H54 (cell line): ENCODE results near the gene ELOF1.
A peak's percentile ranks its signal among the peaks of the same experiment; 100 is the strongest.

ENCODE experiments used
- DNase-seq: peaks from one replicate; pipeline ENCODE4 v3.0.0; 2011; ENCODE audit warnings: low spot score, mixed read lengths; ENCODE audit not compliant: insufficient read length
- FAIRE-seq: peaks from 3 replicates; lab custom pipeline; 2011; peaks lifted over from hg19 to GRCh38; lab: Jason Lieb, UNC
- POLR2A ChIP-seq: IDR thresholded peaks from 2 replicates; pipeline ENCODE4 v1.6.1; 2011; ENCODE audit warnings: low read depth, mild to moderate bottlenecking, low read length

The ELOF1 gene

DNA sequence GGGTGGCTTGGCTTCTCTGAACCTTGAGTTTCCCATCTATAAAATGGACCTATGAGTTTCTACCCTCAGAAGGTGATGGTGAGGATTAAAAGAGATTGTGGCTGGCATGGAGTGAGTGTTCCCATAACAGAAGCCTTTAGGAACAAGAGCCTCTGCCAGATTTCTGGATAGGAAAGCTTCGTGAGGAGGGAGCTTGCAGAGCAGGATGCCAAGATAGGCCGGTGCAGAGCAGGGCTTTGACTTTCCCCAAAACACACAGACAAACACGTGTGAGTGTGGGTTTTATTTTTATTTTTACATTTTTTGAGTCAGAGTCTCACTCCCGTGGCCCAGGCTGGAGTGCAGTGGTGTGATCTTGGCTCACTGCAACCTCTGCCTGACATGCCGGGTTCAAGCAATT, 24.1 kb downstream of the ELOF1 start:
- no peak for FAIRE-seq
- no peak for DNase-seq
- no peak for TF ChIP-seq POLR2A

- FAIRE-seq, result no peak
- DNase-seq, result no peak
- TF ChIP-seq POLR2A, result no peak
Observed at GRCh38 chr19:11534538-11534937, 24.5 kb downstream of the ELOF1 start.

- peak; percentile 52 for FAIRE-seq
- TF ChIP-seq POLR2A, result no peak
- peak; percentile 71 for DNase-seq
Observed at GRCh38 chr19:11530432-11530831, 28.6 kb downstream of the ELOF1 start.

- no peak; the same call in 1 of the 2 replicates for TF ChIP-seq POLR2A
- FAIRE-seq (peak; percentile 80), DNase-seq (peak; percentile 85)
Observed at GRCh38 chr19:11528551-11529341, 30.3 kb downstream of the ELOF1 start, which contains the start of gene ECSIT. Gene ECSIT, minus strand, starts transcription at chr19:11529134. Its CDS starts 9,964 bp downstream, at chr19:11519170.

DNA sequence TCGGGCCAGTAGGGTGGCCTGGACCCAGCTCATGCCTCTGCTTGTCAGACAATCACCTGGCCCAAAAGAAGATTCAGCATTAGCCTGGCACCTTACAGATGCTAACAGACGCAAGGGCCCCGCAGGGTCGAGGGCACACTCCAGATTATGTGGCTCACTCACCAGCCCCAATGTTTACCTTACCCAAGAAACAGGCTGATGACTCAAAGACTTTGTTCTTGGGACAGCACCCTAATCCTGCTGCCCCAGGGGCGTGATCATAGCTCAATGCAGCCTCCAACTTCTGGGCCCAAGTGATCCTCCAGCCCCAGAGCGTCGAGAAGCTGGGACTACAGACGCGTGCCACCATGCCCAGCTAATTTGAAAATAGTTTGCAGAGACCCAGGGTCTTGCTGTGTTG, 39.9 kb downstream of the ELOF1 start:
- FAIRE-seq (no peak), DNase-seq (no peak)
- no peak for TF ChIP-seq POLR2A

DNA sequence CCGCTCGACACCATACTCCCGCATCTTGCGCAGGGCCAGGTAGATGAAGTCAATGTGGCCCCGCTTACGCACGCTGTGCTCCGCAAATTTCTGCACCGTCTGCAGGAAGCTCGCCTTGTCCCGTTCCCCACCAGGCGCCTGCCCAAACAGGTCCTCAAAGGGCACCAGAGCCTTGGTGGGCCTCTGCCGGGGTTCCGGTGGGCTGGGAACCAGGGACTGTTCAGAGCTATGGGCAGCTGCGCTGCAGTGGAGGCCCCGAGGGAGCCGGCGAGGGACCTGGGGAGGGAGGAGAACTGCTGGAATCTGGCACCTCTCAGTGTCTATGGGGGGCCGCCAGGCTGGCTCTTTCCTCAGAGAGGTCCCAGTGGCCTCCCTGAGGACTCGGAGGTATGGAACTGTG, 45.1 kb downstream of the ELOF1 start:
- no peak for TF ChIP-seq POLR2A
- DNase-seq (no peak), FAIRE-seq (no peak)

GRCh38 chr19:11510444-11510843, 48.6 kb downstream of the ELOF1 start:
- no peak for TF ChIP-seq POLR2A
- FAIRE-seq, result no peak
- no peak for DNase-seq

- TF ChIP-seq POLR2A, result no peak
- FAIRE-seq (no peak), DNase-seq (no peak)
Observed at GRCh38 chr19:11507370-11508078, 51.5 kb downstream of the ELOF1 start.

DNA sequence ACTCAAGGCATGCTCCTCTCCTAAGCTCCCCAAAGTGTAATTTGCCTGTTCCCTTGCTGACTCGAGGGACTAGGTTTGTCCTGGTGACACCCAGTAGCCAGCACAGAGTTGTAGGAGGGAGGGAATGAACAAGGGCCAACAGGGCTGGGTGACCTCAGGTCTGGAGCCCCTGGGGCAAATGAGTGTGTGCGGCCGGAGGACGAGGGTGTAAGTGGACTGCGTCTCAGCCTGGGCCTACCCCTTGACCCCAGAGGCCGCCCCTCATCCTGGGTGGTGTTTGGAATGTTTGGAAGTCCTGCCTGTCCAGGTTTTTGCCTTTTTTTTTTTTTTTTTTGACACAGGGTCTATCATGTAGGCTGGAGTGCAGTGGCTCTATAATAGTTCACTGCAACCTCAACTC, 52.1 kb downstream of the ELOF1 start:
- DNase-seq, result no peak
- no peak for FAIRE-seq
- TF ChIP-seq POLR2A, result no peak

DNA sequence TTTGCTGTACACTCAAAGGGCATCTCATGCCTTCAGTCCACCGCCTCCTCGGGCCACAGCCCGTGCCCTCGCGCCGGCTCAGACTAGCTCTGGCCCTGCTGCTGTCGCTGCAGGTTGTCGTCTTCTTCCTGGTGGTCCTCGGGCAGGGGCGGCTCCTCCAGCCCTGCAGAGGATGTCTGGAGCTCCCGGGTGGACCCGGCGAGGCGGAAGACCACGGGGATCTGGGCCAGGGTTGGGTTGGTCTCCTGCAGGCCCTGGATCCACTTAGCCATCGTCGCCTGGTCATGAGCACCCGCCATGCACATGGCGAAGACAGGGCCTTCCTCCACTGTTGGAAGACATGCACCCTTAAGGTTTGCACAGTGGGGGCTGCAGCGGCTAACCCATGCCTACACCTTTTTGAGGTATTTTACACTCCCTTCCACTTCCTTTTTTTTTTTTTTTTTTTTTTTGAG, 52.9 kb downstream of the ELOF1 start:
- FAIRE-seq, result no peak
- TF ChIP-seq POLR2A, result no peak
- DNase-seq, result no peak

DNA sequence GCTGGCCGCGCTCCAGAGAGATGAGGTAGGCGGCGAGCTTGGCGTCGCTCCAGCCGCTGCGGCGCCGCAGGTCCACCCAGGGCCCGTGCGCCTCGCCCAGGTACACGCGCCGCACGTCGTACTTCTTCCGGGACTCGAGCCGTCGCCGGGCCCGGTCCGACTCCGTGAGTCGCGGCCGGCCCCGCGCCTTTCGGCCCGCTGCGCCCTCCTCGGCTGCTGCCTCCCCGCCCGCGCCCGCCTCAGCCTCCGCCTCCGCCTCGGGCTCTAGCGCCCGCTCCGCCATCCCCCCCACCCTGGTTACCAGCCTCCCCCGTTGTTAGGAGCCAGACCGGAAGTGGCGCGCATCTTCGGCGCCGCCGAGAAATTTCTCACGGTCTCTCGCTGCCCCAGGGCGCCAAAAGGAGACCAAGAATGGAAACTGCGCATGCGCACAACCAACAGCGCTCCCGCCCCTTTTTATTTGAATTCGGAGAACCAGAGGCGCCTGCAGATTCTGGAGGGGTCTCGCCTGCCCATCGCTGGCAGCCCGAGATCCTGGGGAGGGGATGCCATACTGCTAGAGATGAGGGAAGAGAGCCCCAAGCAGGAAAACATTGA, 53.4 kb downstream of the ELOF1 start, which contains the start of gene ZNF653:
Gene ZNF653 (minus strand): TSS at position 336 of the 597 bp plus-strand sequence. CDS start 53 bp downstream, at position 283.
- FAIRE-seq (no peak), DNase-seq (peak; percentile 94)
- no peak for TF ChIP-seq POLR2A

DNA sequence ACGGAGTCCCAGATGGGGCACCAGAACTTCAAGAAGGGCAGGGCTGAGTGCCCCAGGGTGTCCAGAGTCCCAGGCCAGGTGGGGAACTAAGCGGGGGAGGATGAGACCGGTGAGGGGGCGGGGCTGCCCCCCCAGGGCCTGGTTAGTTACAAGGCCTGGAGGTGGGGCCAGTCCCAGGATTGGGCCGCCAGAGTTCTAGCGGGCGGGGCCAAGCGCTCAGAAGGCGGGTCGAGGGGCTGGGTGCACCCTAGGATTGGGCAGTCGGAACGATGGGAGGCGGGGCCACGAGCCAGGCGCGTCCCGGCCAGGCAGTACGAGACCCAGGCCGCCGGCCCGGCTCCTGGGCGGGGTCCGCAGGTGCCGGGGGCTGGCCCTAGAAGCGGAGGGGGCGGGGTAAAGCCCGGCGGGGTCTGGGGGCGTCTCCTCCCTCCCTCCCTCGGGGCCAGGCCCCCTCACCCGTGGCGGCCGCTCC, 54.0 kb downstream of the ELOF1 start:
- DNase-seq, result peak; percentile 93
- TF ChIP-seq POLR2A, result no peak
- FAIRE-seq, result peak; percentile 27

GRCh38 chr19:11504502-11505031, 54.5 kb downstream of the ELOF1 start:
- TF ChIP-seq POLR2A, result no peak
- DNase-seq (no peak), FAIRE-seq (no peak)
